Fibroblast of pulmonary artery (primary cell): Measurements from ENCODE around the gene HDAC9.

Source experiments
- DNase-seq: peaks from one replicate; pipeline ENCODE4 v3.0.0-alpha.2; 2010; ENCODE audit warnings: low read depth
- H3K4me3 ChIP-seq: replicated peaks from 2 replicates; pipeline ENCODE4 v1.5.1; 2011; ENCODE audit warnings: low read depth, mild to moderate bottlenecking, control low read depth, low read length, moderate library complexity
- CTCF ChIP-seq: IDR thresholded peaks from 2 replicates; pipeline ENCODE4 v1.5.1; 2011; ENCODE audit warnings: mild to moderate bottlenecking, control low read depth, low read length, inconsistent platforms; ENCODE audit errors: missing control alignments

HDAC9 gene

GRCh38 chr7:18995811-18996426, 500.4 kb downstream of the HDAC9 start:
- no peak for DNase-seq
- H3K4me3 ChIP-seq: no peak overlapping the region
- TF ChIP-seq CTCF: no peak

GRCh38 chr7:18996583-18996982, 501.0 kb downstream of the HDAC9 start:
- no peak overlapping the region for H3K4me3 ChIP-seq
- DNase-seq: no peak
- no peak for TF ChIP-seq CTCF

- no peak overlapping the region for H3K4me3 ChIP-seq
- no peak for DNase-seq
- no peak for TF ChIP-seq CTCF
These were observed 502.1 kb downstream of the HDAC9 start for GRCh38 chr7:18997477-18998150.

GRCh38 chr7:19000410-19000809, 504.9 kb downstream of the HDAC9 start:
- H3K4me3 ChIP-seq: no peak overlapping the region
- no peak for TF ChIP-seq CTCF
- DNase-seq: no peak

- TF ChIP-seq CTCF: no peak
- no peak overlapping the region for H3K4me3 ChIP-seq
- DNase-seq: peak; percentile 34
These were observed 506.3 kb downstream of the HDAC9 start for GRCh38 chr7:19001854-19002253.

GRCh38 chr7:19009241-19009935, 513.8 kb downstream of the HDAC9 start:
- TF ChIP-seq CTCF: no peak
- DNase-seq: peak; percentile 52
- no peak overlapping the region for H3K4me3 ChIP-seq
